Lower lobe of right lung (tissue), 2 donors: ENCODE data around the gene KCNG2. TPM values are rescaled to one million over a fixed set of nuclear protein-coding genes. Genes with fewer than 3 reads are reported as not detected.

Experiments used
- ATAC-seq, 2 donors: fragments of 200-7000 bp; cut with Tn5 transposase; one replicate each; pipeline ENCODE4 v1.9.1; 2020 to 2022; ENCODE audit warnings: mild to moderate bottlenecking in 2 of 2, moderate library complexity in 2 of 2
- DNase-seq: peaks from one replicate; pipeline ENCODE4 v3.0.0-alpha.2; 2020
- H3K27ac ChIP-seq: fragments of 200-600 bp; one replicate; pipeline ENCODE4 v1.8.0; 2022
- H3K27me3 ChIP-seq: fragments of 200-600 bp; one replicate; pipeline ENCODE4 v1.8.0; 2022; ENCODE audit warnings: low read depth
- H3K36me3 ChIP-seq: fragments of 200-600 bp; one replicate; pipeline ENCODE4 v1.8.0; 2022; ENCODE audit warnings: mild to moderate bottlenecking
- H3K4me1 ChIP-seq: fragments of 200-600 bp; one replicate; pipeline ENCODE4 v1.8.0; 2022
- H3K4me3 ChIP-seq: fragments of 200-600 bp; one replicate; pipeline ENCODE4 v1.8.0; 2022; ENCODE audit warnings: mild to moderate bottlenecking
- H3K9me3 ChIP-seq: fragments of 200-600 bp; one replicate; pipeline ENCODE4 v1.8.0; 2022
- intact Hi-C: fragments of 100-400 bp; cut with DNase I; formaldehyde crosslinking; loops from one replicate; pipeline ENCODE4 v1.11.0; 2022
- total RNA-seq: library from RNA; stranded (reverse); fragmentation: NEBNext Ultra II Directional; extraction: Animal tissue kit (Norgen Biotek cat#: 25700); gene quantifications from one replicate; pipeline ENCODE4 v1.2.1, GENCODE V29; 2021
- TF ChIP-seq, protein P1 (sequence below): fragments of 200-600 bp; IDR thresholded peaks from one replicate; pipeline ENCODE4 v1.8.0; 2022; ENCODE audit warnings: antibody characterized with exemption, mild to moderate bottlenecking
- donor health status: DM: no; HTN: yes; CAD: no; lungs with severe emphysema.

KCNG2 gene
- total RNA-seq, 1 donor from 2014 or later = 0.50 TPM

DNA sequence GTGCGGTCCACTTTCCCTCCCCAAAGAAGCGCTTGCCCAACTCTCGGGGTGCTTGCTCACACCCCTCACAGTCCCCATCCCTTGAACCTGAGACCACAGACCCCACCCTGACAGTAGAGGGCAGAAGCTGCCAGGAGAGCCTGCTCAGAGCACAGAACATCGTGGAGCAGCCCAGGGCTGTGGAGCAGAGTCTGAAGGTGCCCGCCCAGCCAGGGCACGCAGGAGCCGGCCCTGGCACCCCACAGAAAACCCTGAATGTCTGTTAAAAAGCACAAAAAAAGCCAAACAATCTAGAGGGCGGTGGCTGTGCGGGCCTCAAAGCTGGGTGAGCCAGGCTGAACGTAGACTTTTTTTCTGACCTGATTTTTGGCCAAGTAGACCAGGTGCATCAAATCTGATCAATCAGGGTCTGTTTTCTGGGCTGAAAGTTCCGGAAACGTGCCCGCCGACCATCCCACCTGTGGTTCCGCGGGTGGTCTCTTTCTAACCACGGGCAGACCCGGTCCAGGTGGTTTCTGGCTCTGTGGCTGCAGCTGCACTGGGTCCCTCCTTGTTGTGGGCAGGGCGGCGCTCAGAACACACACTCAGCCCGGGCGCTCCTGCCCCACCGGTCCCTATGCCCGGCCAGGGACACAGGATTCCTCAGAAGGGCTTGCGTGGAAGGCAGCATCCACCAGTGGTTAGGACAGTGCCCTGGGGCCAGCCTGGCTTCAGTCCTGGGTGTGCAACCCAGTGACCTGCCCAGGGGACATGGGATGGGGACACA lies 87.4 kb downstream of the KCNG2 start:
- Histone ChIP-seq H3K9me3 (peaks cover 18% of the 10 kb centered on the region), H3K27me3 (peaks cover 6% of the 10 kb centered on the region), H3K4me1 (no peaks in the 10 kb centered on the region), H3K27ac (no peak overlapping the region), H3K4me3 (no peak overlapping the region), H3K36me3 (no peaks in the 10 kb centered on the region)
- intact Hi-C loops = no loop called here
- TF ChIP-seq, protein P1, sequence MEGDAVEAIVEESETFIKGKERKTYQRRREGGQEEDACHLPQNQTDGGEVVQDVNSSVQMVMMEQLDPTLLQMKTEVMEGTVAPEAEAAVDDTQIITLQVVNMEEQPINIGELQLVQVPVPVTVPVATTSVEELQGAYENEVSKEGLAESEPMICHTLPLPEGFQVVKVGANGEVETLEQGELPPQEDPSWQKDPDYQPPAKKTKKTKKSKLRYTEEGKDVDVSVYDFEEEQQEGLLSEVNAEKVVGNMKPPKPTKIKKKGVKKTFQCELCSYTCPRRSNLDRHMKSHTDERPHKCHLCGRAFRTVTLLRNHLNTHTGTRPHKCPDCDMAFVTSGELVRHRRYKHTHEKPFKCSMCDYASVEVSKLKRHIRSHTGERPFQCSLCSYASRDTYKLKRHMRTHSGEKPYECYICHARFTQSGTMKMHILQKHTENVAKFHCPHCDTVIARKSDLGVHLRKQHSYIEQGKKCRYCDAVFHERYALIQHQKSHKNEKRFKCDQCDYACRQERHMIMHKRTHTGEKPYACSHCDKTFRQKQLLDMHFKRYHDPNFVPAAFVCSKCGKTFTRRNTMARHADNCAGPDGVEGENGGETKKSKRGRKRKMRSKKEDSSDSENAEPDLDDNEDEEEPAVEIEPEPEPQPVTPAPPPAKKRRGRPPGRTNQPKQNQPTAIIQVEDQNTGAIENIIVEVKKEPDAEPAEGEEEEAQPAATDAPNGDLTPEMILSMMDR = no peak
- DNase-seq (peak; percentile 18), ATAC-seq (no peak)

DNA sequence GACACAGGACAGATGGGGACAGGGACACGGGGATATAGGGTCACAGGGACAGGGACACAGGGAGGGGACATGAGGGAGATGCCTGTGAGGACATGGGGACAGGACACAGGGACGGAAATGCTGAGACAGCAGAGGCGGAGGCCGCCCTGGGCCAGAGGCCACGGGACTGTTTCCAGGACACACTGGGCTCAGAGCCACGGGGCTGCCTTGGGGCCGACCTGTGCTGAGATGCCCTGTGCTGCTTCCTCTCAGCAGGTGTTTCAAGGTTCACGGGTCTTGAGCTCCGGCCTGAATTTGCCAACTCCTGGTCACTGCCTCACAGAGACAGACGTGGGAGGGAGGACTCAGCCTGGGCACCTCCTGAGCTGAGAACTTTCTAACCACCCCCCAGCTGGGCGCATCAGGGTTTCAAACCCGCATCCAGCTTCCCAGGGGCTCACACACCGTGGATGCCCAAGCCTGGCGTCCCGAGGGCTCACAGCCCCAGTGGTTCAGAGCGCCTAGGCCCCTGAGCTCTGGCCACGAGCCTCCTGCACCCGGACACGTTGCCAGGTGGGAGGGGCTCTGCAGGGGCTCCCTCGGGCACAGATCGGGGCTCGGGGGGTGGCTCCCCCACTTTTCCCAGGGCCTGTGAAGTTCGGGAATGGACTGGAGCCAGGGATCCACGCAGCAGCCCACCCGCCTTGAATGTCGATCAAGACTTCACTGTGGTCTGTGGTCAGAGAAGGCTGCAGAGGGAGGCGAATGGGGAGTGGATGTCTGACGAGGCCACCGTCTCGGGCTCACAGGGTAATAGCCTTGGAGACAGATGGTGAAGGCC lies 89.7 kb downstream of the KCNG2 start:
- H3K36me3 ChIP-seq = no peaks in the 10 kb centered on the region
- intact Hi-C loops = no loop called here
- no peaks in the 10 kb centered on the region for H3K4me1 ChIP-seq
- H3K27ac ChIP-seq = no peak overlapping the region
- peaks cover 6% of the 10 kb centered on the region for H3K27me3 ChIP-seq
- peak; percentile 41 for DNase-seq
- H3K4me3 ChIP-seq = no peak overlapping the region
- peak; percentile 23 to 29 for ATAC-seq
- peaks cover 38% of the 10 kb centered on the region for H3K9me3 ChIP-seq
- TF ChIP-seq, protein P1 = no peak

- H3K27ac ChIP-seq = no peak overlapping the region
- DNase-seq (no peak), ATAC-seq (peak in 1 of 2 donors; percentile 36)
These were observed 90.3 kb downstream of the KCNG2 start for GRCh38 chr18:79888016-79888415.

GRCh38 chr18:79889569-79889968 lies 91.8 kb downstream of the KCNG2 start:
- Histone ChIP-seq H3K36me3 (no peaks in the 10 kb centered on the region), H3K4me3 (no peak overlapping the region), H3K9me3 (peaks cover 42% of the 10 kb centered on the region), H3K27me3 (peaks cover 6% of the 10 kb centered on the region), H3K4me1 (no peaks in the 10 kb centered on the region), H3K27ac (no peak overlapping the region)
- intact Hi-C loops = no loop called here
- TF ChIP-seq, protein P1 = no peak
- no peak for ATAC-seq
- no peak for DNase-seq

More at GRCh38 chr18:79888016-79888415, 90.3 kb downstream of the KCNG2 start:
- H3K36me3 ChIP-seq = no peaks in the 10 kb centered on the region
- peaks cover 6% of the 10 kb centered on the region for H3K27me3 ChIP-seq
- intact Hi-C loops = no loop called here
- no peak overlapping the region for H3K4me3 ChIP-seq
- no peaks in the 10 kb centered on the region for H3K4me1 ChIP-seq
- H3K9me3 ChIP-seq = peaks cover 41% of the 10 kb centered on the region
- TF ChIP-seq, protein P1 = no peak

DNA sequence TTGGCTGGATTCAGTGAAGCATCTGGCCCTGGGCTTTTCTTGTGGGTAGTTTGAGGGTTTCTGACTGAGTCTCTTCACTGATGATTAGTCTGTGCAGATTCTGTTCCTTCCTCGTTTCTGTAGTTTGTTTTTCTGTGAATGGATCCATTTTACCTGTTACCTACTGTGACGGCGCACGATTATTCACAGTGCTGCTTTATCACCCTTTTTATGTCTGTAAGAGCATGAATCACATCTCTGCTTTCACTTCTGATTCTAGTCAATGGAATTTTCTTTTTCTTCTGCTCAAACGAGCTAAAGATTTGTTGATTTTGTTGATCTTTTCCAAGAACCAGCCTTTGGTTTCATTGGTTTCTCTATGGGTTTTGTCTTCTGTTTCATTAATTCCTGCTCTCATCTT lies 92.9 kb downstream of the KCNG2 start:
- Histone ChIP-seq H3K4me1 (no peaks in the 10 kb centered on the region), H3K4me3 (no peak overlapping the region), H3K9me3 (peaks cover 48% of the 10 kb centered on the region), H3K27me3 (no peaks in the 10 kb centered on the region), H3K27ac (no peak overlapping the region), H3K36me3 (no peaks in the 10 kb centered on the region)
- ATAC-seq (no peak), DNase-seq (no peak)
- TF ChIP-seq, protein P1 = no peak
- intact Hi-C loops = no loop called here
